ENCODE results near the gene MGAT4C. TPM values are rescaled to one million over a fixed set of nuclear protein-coding genes. Genes with fewer than 3 reads are reported as not detected.

The MGAT4C gene
- total RNA-seq, 4 donors from 2014 or later: under 0.01 to 0.60 (median 0.22) TPM; not detected in 1

DNA sequence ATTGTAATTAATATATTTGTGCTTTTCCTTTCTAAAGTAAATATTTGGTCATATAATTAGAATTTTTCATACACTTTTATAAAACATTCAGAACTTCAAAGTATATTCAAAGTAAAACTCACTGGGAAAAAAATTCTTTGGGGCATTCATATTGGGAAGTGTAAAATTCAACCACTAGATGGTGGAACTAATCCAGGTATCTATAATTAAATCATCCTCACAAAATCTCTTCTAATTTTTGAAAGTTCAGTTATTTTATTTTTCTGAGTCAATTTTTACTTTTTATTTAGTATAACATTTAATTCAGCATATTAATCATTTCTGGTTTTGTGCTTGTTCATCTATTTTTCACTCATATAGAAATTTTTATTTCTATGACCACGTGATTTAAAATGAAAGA lies 301.1 kb downstream of the MGAT4C start:
- WGBS, 2 donors: 34 to 40% methylated on average over 1 of the region's 1 CpG
- DNase-seq (ENCODE audit: low spot score in 2 of 2): no peak
- Histone ChIP-seq H3K27me3 (no peaks in the 10 kb centered on the region), H3K4me1 (no peaks in the 10 kb centered on the region), H3K9me3 (no peaks in the 10 kb centered on the region), H3K36me3 (no peaks in the 10 kb centered on the region), H3K4me3 (no peak overlapping the region), H3K27ac (no peak overlapping the region)
- TF ChIP-seq POLR2A (IDR thresholded peaks at IDR 0.05) (no peak), EP300 (IDR thresholded peaks at IDR 0.05) (no peak)
- TF ChIP-seq, protein P1, sequence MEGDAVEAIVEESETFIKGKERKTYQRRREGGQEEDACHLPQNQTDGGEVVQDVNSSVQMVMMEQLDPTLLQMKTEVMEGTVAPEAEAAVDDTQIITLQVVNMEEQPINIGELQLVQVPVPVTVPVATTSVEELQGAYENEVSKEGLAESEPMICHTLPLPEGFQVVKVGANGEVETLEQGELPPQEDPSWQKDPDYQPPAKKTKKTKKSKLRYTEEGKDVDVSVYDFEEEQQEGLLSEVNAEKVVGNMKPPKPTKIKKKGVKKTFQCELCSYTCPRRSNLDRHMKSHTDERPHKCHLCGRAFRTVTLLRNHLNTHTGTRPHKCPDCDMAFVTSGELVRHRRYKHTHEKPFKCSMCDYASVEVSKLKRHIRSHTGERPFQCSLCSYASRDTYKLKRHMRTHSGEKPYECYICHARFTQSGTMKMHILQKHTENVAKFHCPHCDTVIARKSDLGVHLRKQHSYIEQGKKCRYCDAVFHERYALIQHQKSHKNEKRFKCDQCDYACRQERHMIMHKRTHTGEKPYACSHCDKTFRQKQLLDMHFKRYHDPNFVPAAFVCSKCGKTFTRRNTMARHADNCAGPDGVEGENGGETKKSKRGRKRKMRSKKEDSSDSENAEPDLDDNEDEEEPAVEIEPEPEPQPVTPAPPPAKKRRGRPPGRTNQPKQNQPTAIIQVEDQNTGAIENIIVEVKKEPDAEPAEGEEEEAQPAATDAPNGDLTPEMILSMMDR (IDR thresholded peaks at IDR 0.05): peak in 1 of 5 experiments; percentile 30

DNA sequence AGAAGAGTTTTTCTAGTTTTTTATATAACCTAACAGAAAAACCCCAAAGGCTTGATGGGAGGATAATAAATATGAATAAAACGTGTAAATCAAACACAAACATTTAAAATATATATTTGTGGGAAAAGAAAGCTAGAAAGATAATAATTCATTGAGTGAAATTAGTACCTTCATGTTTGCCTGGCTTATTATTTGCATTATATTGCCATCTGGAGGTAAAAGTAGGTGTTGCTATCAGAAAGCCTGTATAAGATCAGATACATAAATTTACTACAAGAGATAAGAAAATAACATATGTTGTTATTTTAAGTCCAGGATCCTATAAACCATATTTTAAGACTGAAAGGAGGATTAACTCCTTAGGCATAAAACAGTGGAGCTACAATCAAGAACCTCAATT lies 304.4 kb downstream of the MGAT4C start:
- H3K36me3 ChIP-seq: no peaks in the 10 kb centered on the region
- no peaks in the 10 kb centered on the region for H3K9me3 ChIP-seq
- no peak overlapping the region for H3K4me3 ChIP-seq
- peaks cover 0 to 5% (median 0%) of the 10 kb centered on the region in 4 donors for H3K4me1 ChIP-seq
- no peak overlapping the region for H3K27ac ChIP-seq
- no peaks in the 10 kb centered on the region for H3K27me3 ChIP-seq
- TF ChIP-seq, protein P1 (IDR thresholded peaks at IDR 0.05): peak in 1 of 5 experiments; percentile 28
- no peak for TF ChIP-seq EP300 (IDR thresholded peaks at IDR 0.05)
- TF ChIP-seq POLR2A (IDR thresholded peaks at IDR 0.05): no peak
- WGBS, 2 donors: 11 to 15% methylated on average over 1 of the region's 1 CpG
- DNase-seq (ENCODE audit: low spot score in 2 of 2): no peak

DNA sequence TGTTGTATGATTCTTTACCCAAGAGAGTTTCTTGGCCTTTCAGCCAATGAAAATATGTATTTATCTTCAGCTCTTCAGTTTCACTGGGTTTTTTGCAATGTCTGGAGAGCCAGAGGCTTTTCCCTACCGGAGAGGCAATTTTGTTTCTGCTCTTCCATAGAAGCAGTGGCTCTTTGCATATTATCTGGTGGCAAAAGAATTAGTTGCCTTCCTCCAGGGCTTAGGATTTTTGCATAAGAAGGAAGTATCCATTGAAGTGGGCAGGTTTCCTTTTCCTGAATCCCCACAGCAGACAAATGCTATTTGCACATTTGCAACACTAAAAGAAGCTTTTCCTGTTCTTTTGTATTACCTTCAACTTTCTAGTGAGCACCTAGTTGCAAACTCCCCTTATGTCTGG lies 306.9 kb downstream of the MGAT4C start:
- TF ChIP-seq EP300 (IDR thresholded peaks at IDR 0.05) (no peak), POLR2A (IDR thresholded peaks at IDR 0.05) (no peak)
- TF ChIP-seq, protein P1 (IDR thresholded peaks at IDR 0.05): no peak
- Histone ChIP-seq H3K27me3 (no peaks in the 10 kb centered on the region), H3K9me3 (no peaks in the 10 kb centered on the region), H3K4me1 (peaks cover 0 to 5% (median 0%) of the 10 kb centered on the region in 4 donors), H3K4me3 (no peak overlapping the region), H3K36me3 (no peaks in the 10 kb centered on the region), H3K27ac (no peak overlapping the region)
- 12 to 36% methylated on average over 1 of the region's 1 CpG for WGBS, 2 donors
- DNase-seq (ENCODE audit: low spot score in 2 of 2): no peak

DNA sequence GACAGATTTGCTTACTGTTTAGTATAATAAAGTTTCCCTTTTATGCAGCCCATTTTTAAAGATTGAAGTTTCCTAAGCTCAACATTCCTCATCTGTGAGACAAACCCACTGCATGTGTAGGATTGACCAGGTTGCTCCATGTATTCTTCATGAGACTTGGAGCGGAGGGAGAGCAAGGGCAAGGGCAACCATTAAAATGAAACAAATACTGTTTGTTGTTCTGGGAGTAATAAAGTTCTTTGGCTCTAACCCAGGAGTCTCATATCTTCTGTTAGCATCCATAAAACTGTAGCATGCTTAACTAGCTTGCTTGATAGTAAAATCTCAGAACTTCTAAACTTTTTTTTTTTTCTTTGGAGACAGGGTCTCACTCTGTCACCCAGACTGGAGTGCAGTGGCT lies 307.9 kb downstream of the MGAT4C start:
- TF ChIP-seq POLR2A (IDR thresholded peaks at IDR 0.05) (no peak), EP300 (IDR thresholded peaks at IDR 0.05) (no peak)
- TF ChIP-seq, protein P1 (IDR thresholded peaks at IDR 0.05): no peak
- Histone ChIP-seq H3K4me3 (no peak overlapping the region), H3K4me1 (peaks cover 0 to 5% (median 0%) of the 10 kb centered on the region in 4 donors), H3K27ac (no peak overlapping the region), H3K9me3 (no peaks in the 10 kb centered on the region), H3K27me3 (no peaks in the 10 kb centered on the region), H3K36me3 (no peaks in the 10 kb centered on the region)
- WGBS, 2 donors: 36 to 48% methylated on average over 1 of the region's 1 CpG
- no peak for DNase-seq (ENCODE audit: low spot score in 2 of 2)

DNA sequence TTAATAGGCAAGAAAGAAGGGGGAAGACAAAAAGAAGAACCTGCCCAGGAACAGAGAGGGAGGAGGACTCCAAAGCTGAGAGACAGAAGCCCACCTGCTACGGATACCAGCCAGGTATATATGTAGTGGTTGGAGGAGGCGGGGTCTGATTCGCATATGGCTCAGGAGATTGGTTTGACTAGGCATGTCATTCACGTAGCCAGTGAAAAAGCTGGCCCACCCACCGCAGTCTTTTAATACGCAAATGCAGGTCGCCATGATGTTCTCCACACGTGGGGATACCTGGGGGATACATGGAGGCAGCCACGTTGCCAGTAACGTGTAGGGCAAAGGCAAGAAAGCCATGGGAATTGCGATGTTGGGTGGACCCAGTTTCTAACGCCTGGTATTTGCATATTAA lies 308.9 kb downstream of the MGAT4C start:
- no peaks in the 10 kb centered on the region for H3K36me3 ChIP-seq
- TF ChIP-seq, protein P1 (IDR thresholded peaks at IDR 0.05): no peak
- no peak for TF ChIP-seq POLR2A (IDR thresholded peaks at IDR 0.05)
- no peak for TF ChIP-seq EP300 (IDR thresholded peaks at IDR 0.05)
- no peak overlapping the region for H3K27ac ChIP-seq
- no peak overlapping the region for H3K4me3 ChIP-seq
- no peak for DNase-seq (ENCODE audit: low spot score in 2 of 2)
- H3K27me3 ChIP-seq: no peaks in the 10 kb centered on the region
- no peaks in the 10 kb centered on the region for H3K9me3 ChIP-seq
- WGBS, 2 donors: 92 to 97% methylated on average over 12 of the region's 12 CpGs
- peaks cover 0 to 5% (median 0%) of the 10 kb centered on the region in 4 donors for H3K4me1 ChIP-seq

Measured in tibial nerve (tissue), 4 donors.